H1 (cell line): ENCODE measurements around the gene NOL4L. TPM values are rescaled to one million over a fixed set of nuclear protein-coding genes. Genes with fewer than 3 reads are reported as not detected.

Source experiments
- CEBPB ChIP-seq: IDR thresholded peaks from 2 replicates; pipeline ENCODE4 v1.6.1; 2012; ENCODE audit warnings: low read depth, low read length
- CTCF ChIP-seq, 3 experiments: IDR thresholded peaks; 1 replicate in 2 of 3; 2 replicates in 1 of 3; pipeline versions ENCODE4 v1.5.1 to v1.6.1; 2011; ENCODE audit warnings: low read length in 3 of 3, mild to moderate bottlenecking in 3 of 3, inconsistent platforms in 2 of 3, low read depth in 1 of 3, moderate library complexity in 1 of 3; ENCODE audit not compliant: insufficient read depth in 1 of 3; ENCODE audit errors: control extremely low read depth in 1 of 3
- YY1 ChIP-seq: IDR thresholded peaks from 2 replicates; pipeline ENCODE4 v1.6.1; 2011; ENCODE audit warnings: low read depth, mild to moderate bottlenecking, low read length
- polyA plus RNA-seq, 7 experiments: library from polyadenylated mRNA; depleted of rRNA in 3 of 7; stranded (reverse) in 5 of 7; unstranded in 2 of 7; fragments of >200 nt in 5 of 7; fragments of 200-250 nt in 2 of 7; gene quantifications; 1 replicate in 5 of 7; 2 replicates in 1 of 7; 4 replicates in 1 of 7; pipeline versions ENCODE4 v1.2.1 to v1.2.3, GENCODE V29; 2011 to 2013; ENCODE audit warnings: missing spikeins in 2 of 7, mixed read lengths in 2 of 7
- total RNA-seq: library from RNA; stranded (reverse); fragmentation: NEBNext Ultra II Directional; extraction: Animal tissue kit (Norgen Biotek cat#: 25700); gene quantifications from 2 replicates; pipeline ENCODE4 v1.2.1, GENCODE V29; 2021
- TF ChIP-seq, protein P1 (sequence below): IDR thresholded peaks from 2 replicates; pipeline ENCODE4 v1.6.1; 2012; ENCODE audit warnings: inconsistent platforms

NOL4L gene
- total and polyA plus RNA-seq, 2 of the 8 experiments (the other 6 are each of a cell fraction or from before 2014, with no cell fraction given) = 15.3 to 23.7 TPM

DNA sequence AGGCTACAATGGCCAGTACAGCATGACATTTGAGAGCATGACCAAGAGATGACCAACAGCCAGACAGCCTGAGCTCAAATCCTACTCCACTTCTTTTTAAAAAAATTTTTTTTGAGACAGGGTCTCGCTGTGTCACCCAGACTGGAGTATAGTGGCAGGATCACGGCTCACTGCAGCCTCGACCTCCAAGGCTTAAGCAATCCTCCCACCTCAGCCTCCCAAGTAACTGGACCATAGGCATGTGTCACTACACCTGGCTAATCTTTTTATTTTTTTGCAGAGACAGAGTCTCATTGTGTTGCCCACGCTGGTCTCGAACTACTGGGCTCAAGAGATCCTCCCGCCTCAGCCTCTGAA is 42.9 kb downstream of the NOL4L start (continued):
- TF ChIP-seq CTCF (IDR thresholded peaks at IDR 0.05; ENCODE audit: control extremely low read depth in 1 of 3, insufficient read depth in 1 of 3, low read depth in 1 of 3, low read length in 3 of 3) = no peak
- TF ChIP-seq YY1 = no peak
- TF ChIP-seq, protein P1, sequence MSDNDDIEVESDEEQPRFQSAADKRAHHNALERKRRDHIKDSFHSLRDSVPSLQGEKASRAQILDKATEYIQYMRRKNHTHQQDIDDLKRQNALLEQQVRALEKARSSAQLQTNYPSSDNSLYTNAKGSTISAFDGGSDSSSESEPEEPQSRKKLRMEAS = no peak
- TF ChIP-seq CEBPB = no peak
- TF ChIP-seq, all 59 proteins: peak for 0
